Measurements from ENCODE around the gene CPHXL2.

The CPHXL2 gene

GRCh38 chr16:75640598-75640997, 36.2 kb downstream of the CPHXL2 start:
- DNase-seq (ENCODE audit: low spot score), result no peak

GRCh38 chr16:75635036-75635435, 41.8 kb downstream of the CPHXL2 start:
- DNase-seq (ENCODE audit: low spot score), result no peak

GRCh38 chr16:75632857-75633256, 44.0 kb downstream of the CPHXL2 start:
- DNase-seq (ENCODE audit: low spot score), result no peak

- DNase-seq (ENCODE audit: low spot score), result no peak
Measured at GRCh38 chr16:75630052-75630451, 46.8 kb downstream of the CPHXL2 start.

GRCh38 chr16:75629132-75629531, 47.7 kb downstream of the CPHXL2 start:
- DNase-seq (ENCODE audit: low spot score), result no peak

- DNase-seq (ENCODE audit: low spot score), result no peak
Measured at GRCh38 chr16:75628351-75628750, 48.5 kb downstream of the CPHXL2 start.

GRCh38 chr16:75627851-75628250, 49.0 kb downstream of the CPHXL2 start:
- DNase-seq (ENCODE audit: low spot score), result no peak

- no peak for DNase-seq (ENCODE audit: low spot score)
Measured at GRCh38 chr16:75626806-75627205, 50.0 kb downstream of the CPHXL2 start.

- no peak for DNase-seq (ENCODE audit: low spot score)
Measured at GRCh38 chr16:75624921-75625334, 51.9 kb downstream of the CPHXL2 start.

- DNase-seq (ENCODE audit: low spot score), result peak; percentile 97
Measured at GRCh38 chr16:75622761-75623605, 53.8 kb downstream of the CPHXL2 start, which contains the start of gene ADAT1. ADAT1 (minus strand) TSS chr16:75623281; CDS start chr16:75620799, 2,482 bp downstream.

GRCh38 chr16:75621170-75621477, 55.7 kb downstream of the CPHXL2 start:
- DNase-seq (ENCODE audit: low spot score), result peak; percentile 49

GRCh38 chr16:75620326-75621169, 56.3 kb downstream of the CPHXL2 start:
- DNase-seq (ENCODE audit: low spot score), result no peak

GRCh38 chr16:75618780-75619179, 58.0 kb downstream of the CPHXL2 start:
- DNase-seq (ENCODE audit: low spot score), result no peak

GRCh38 chr16:75617121-75617520, 59.7 kb downstream of the CPHXL2 start:
- no peak for DNase-seq (ENCODE audit: low spot score)

GRCh38 chr16:75616521-75617010, 60.2 kb downstream of the CPHXL2 start:
- DNase-seq (ENCODE audit: low spot score), result no peak

GRCh38 chr16:75615619-75616018, 61.2 kb downstream of the CPHXL2 start:
- DNase-seq (ENCODE audit: low spot score), result no peak

GRCh38 chr16:75614066-75614897, 62.5 kb downstream of the CPHXL2 start:
- no peak for DNase-seq (ENCODE audit: low spot score)

All from AG08395 (cell line).